Nephron progenitor cell (in vitro differentiated cells): ENCODE results near the gene PSMB5.

Experiments
- DNase-seq: peaks from one replicate; pipeline ENCODE4 v3.0.0; 2021
- H3K27ac Mint-ChIP-seq: 2 replicates; pipeline ENCODE4 v1.8.0; 2021; ENCODE audit warnings: mild to moderate bottlenecking, moderate library complexity, mixed read lengths
- H3K27me3 Mint-ChIP-seq: 2 replicates; pipeline ENCODE4 v1.8.0; 2021; ENCODE audit warnings: mild to moderate bottlenecking, low read depth, mixed read lengths; ENCODE audit not compliant: poor library complexity
- H3K36me3 Mint-ChIP-seq: 2 replicates; pipeline ENCODE4 v1.8.0; 2021; ENCODE audit warnings: low read depth, mixed read lengths
- H3K4me1 Mint-ChIP-seq: 2 replicates; pipeline ENCODE4 v1.8.0; 2021; ENCODE audit warnings: mixed read lengths
- H3K4me3 Mint-ChIP-seq: 2 replicates; pipeline ENCODE4 v1.8.0; 2021; ENCODE audit warnings: mild to moderate bottlenecking, moderate library complexity, mixed read lengths
- H3K9me3 Mint-ChIP-seq: 2 replicates; pipeline ENCODE4 v1.8.0; 2021; ENCODE audit warnings: mild to moderate bottlenecking, moderate library complexity, mixed read lengths
- TF ChIP-seq, protein P1 (sequence below): fragments of 200-600 bp; sonication (generic); IDR thresholded peaks from 2 replicates; pipeline ENCODE4 v1.5.0; 2021; ENCODE audit warnings: antibody characterized with exemption

PSMB5 gene

DNA sequence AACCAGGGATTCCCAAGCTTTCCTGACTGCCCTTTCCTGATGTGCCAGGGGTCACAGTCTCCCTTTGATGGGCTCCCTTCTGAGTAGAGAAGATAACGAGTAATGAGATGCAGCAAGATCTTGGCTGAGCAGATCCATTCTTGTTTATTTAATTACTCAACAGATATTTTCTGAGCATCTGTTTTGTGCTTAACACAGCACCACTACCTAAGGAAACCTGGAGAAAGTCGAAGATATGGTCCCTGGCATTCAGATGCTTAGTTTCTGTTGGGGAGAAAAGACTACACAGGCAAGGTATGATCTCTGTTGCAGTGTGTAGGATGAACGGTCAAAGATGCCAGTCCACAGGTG lies 56.2 kb downstream of the PSMB5 start:
- Mint-ChIP-seq H3K4me3 (peak overlapping the region; percentile 89), H3K27ac (peak overlapping the region; percentile 99), H3K27me3 (peaks cover 3% of the 10 kb centered on the region), H3K36me3 (peaks cover 39% of the 10 kb centered on the region), H3K9me3 (no peaks in the 10 kb centered on the region), H3K4me1 (peaks cover 63% of the 10 kb centered on the region)
- no peak for DNase-seq
- TF ChIP-seq, protein P1, sequence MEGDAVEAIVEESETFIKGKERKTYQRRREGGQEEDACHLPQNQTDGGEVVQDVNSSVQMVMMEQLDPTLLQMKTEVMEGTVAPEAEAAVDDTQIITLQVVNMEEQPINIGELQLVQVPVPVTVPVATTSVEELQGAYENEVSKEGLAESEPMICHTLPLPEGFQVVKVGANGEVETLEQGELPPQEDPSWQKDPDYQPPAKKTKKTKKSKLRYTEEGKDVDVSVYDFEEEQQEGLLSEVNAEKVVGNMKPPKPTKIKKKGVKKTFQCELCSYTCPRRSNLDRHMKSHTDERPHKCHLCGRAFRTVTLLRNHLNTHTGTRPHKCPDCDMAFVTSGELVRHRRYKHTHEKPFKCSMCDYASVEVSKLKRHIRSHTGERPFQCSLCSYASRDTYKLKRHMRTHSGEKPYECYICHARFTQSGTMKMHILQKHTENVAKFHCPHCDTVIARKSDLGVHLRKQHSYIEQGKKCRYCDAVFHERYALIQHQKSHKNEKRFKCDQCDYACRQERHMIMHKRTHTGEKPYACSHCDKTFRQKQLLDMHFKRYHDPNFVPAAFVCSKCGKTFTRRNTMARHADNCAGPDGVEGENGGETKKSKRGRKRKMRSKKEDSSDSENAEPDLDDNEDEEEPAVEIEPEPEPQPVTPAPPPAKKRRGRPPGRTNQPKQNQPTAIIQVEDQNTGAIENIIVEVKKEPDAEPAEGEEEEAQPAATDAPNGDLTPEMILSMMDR: no peak

- Mint-ChIP-seq H3K9me3 (no peaks in the 10 kb centered on the region), H3K4me3 (peak overlapping the region; percentile 89), H3K4me1 (peaks cover 63% of the 10 kb centered on the region)
Observed at GRCh38 chr14:22977684-22978486, 56.8 kb downstream of the PSMB5 start.

GRCh38 chr14:22977434-22977683 lies 57.3 kb downstream of the PSMB5 start:
- no peaks in the 10 kb centered on the region for H3K9me3 Mint-ChIP-seq
- TF ChIP-seq, protein P1: no peak
- H3K27me3 Mint-ChIP-seq: peaks cover 3% of the 10 kb centered on the region
- no peak for DNase-seq
- H3K36me3 Mint-ChIP-seq: peaks cover 46% of the 10 kb centered on the region
- peaks cover 63% of the 10 kb centered on the region for H3K4me1 Mint-ChIP-seq
- H3K27ac Mint-ChIP-seq: peak overlapping the region; percentile 99
- peak overlapping the region; percentile 89 for H3K4me3 Mint-ChIP-seq

More at GRCh38 chr14:22977684-22978486, 56.8 kb downstream of the PSMB5 start:
- Mint-ChIP-seq H3K36me3 (peaks cover 43% of the 10 kb centered on the region), H3K27ac (peak overlapping the region; percentile 99), H3K27me3 (peaks cover 3% of the 10 kb centered on the region)
- TF ChIP-seq, protein P1: no peak
- DNase-seq: peak; percentile 79

- H3K4me1 Mint-ChIP-seq: peaks cover 63% of the 10 kb centered on the region
- TF ChIP-seq, protein P1: no peak
- peaks cover 51% of the 10 kb centered on the region for H3K36me3 Mint-ChIP-seq
- no peaks in the 10 kb centered on the region for H3K9me3 Mint-ChIP-seq
- H3K27me3 Mint-ChIP-seq: peaks cover 6% of the 10 kb centered on the region
- H3K27ac Mint-ChIP-seq: peak overlapping the region; percentile 99
- DNase-seq: no peak
- H3K4me3 Mint-ChIP-seq: peak overlapping the region; percentile 89
Observed at GRCh38 chr14:22976620-22977433, 57.9 kb downstream of the PSMB5 start.
